Stimulated activated CD8-positive, alpha-beta memory T cell treated with anti-CD3 and anti-CD28 coated beads, Interleukin-15, amount 100 ng/mL, for 24 hours (primary cell): ENCODE results near the gene OLIG2.

ENCODE experiments used
- DNase-seq: peaks from one replicate; pipeline ENCODE4 v3.0.0-alpha.2; 2020; ENCODE audit warnings: low read depth

Gene OLIG2

GRCh38 chr21:33025489-33026442 lies at the start of gene OLIG2:
Gene OLIG2 (plus strand): TSS chr21:33025935. CDS start chr21:33026863, 928 bp downstream.
- no peak for DNase-seq

- DNase-seq: no peak
Measured at GRCh38 chr21:32976791-32977190, 48.9 kb upstream of the OLIG2 start.

- no peak for DNase-seq
Measured at GRCh38 chr21:32977216-32977615, 48.5 kb upstream of the OLIG2 start.

- DNase-seq: no peak
Measured at GRCh38 chr21:32978331-32979270, 47.1 kb upstream of the OLIG2 start.

GRCh38 chr21:32979598-32980268 lies 46.0 kb upstream of the OLIG2 start:
- DNase-seq: no peak

- no peak for DNase-seq
Measured at GRCh38 chr21:32981096-32981495, 44.6 kb upstream of the OLIG2 start.

- DNase-seq: no peak
Measured at GRCh38 chr21:32990666-32991065, 35.1 kb upstream of the OLIG2 start.

GRCh38 chr21:32991361-32991760 lies 34.4 kb upstream of the OLIG2 start:
- no peak for DNase-seq

GRCh38 chr21:32993894-32994293 lies 31.8 kb upstream of the OLIG2 start:
- DNase-seq: no peak

GRCh38 chr21:32994305-32994704 lies 31.4 kb upstream of the OLIG2 start:
- DNase-seq: no peak

- no peak for DNase-seq
Measured at GRCh38 chr21:33007747-33008146, 18.0 kb upstream of the OLIG2 start.

GRCh38 chr21:33008333-33009051 lies 17.2 kb upstream of the OLIG2 start:
- no peak for DNase-seq

- DNase-seq: no peak
Measured at GRCh38 chr21:33010931-33011330, 14.8 kb upstream of the OLIG2 start.

- DNase-seq: no peak
Measured at GRCh38 chr21:33011462-33011861, 14.3 kb upstream of the OLIG2 start.

- DNase-seq: no peak
Measured at GRCh38 chr21:33013626-33014025, 12.1 kb upstream of the OLIG2 start.

GRCh38 chr21:33014331-33014730 lies 11.4 kb upstream of the OLIG2 start:
- no peak for DNase-seq

- DNase-seq: no peak
Measured at GRCh38 chr21:33015096-33015495, 10.6 kb upstream of the OLIG2 start.

GRCh38 chr21:33015756-33016155 lies 10.0 kb upstream of the OLIG2 start:
- no peak for DNase-seq

GRCh38 chr21:33018707-33019465 lies 6.8 kb upstream of the OLIG2 start:
- no peak for DNase-seq

- no peak for DNase-seq
Measured at GRCh38 chr21:33019516-33019884, 6.2 kb upstream of the OLIG2 start.
